Kidney (tissue), 14 donors: ENCODE results near the gene TCF3. TPM values are rescaled to one million over a fixed set of nuclear protein-coding genes. Genes with fewer than 3 reads are reported as not detected.
A peak's percentile ranks its signal among the peaks of the same experiment; 100 is the strongest.

ENCODE experiments used
- DNase-seq, 5 donors: peaks; one replicate each; pipeline ENCODE4 v3.0.0-alpha.2; 2013 to 2020
- FAIRE-seq: peaks from 2 replicates; lab custom pipeline; 2012; peaks lifted over from hg19 to GRCh38; lab: Jason Lieb, UNC
- H3K27ac ChIP-seq, 2 donors: one replicate each; pipeline ENCODE4 v1.7.0; 2013; ENCODE audit warnings: low read depth in 2 of 2, low read length in 2 of 2, inconsistent platforms in 1 of 2
- H3K27me3 ChIP-seq: one replicate; pipeline ENCODE4 v1.7.1; 2013; ENCODE audit warnings: low read length, inconsistent platforms; ENCODE audit not compliant: control insufficient read depth, insufficient read depth
- H3K36me3 ChIP-seq, 3 donors: one replicate each; pipeline versions ENCODE4 v1.7.0 to v1.7.1; 2013; ENCODE audit warnings: low read length in 3 of 3, control low read depth in 1 of 3, inconsistent platforms in 1 of 3; ENCODE audit not compliant: insufficient read depth in 3 of 3, control insufficient read depth in 2 of 3
- H3K4me1 ChIP-seq, 3 donors: one replicate each; pipeline versions ENCODE4 v1.7.0 to v1.7.1; 2013; ENCODE audit warnings: low read length in 3 of 3, inconsistent platforms in 1 of 3, low read depth in 1 of 3; ENCODE audit not compliant: control insufficient read depth in 2 of 3, insufficient read depth in 2 of 3
- H3K4me3 ChIP-seq, 3 donors: one replicate each; pipeline versions ENCODE4 v1.7.0 to v1.8.1; 2013; ENCODE audit warnings: low read length in 3 of 3, control low read depth in 1 of 3, inconsistent platforms in 1 of 3
- H3K9ac ChIP-seq, 3 donors: one replicate each; pipeline versions ENCODE4 v1.7.0 to v1.7.1; 2013; ENCODE audit warnings: low read length in 3 of 3, control low read depth in 1 of 3, inconsistent platforms in 1 of 3
- H3K9me3 ChIP-seq, 3 donors: one replicate each; pipeline versions ENCODE4 v1.7.0 to v1.7.1; 2013; ENCODE audit warnings: low read length in 3 of 3, control low read depth in 1 of 3, inconsistent platforms in 1 of 3; ENCODE audit not compliant: control insufficient read depth in 2 of 3, insufficient read depth in 1 of 3
- intact Hi-C: fragments of 100-400 bp; cut with DNase I; formaldehyde crosslinking; loops from one replicate; pipeline ENCODE4 v1.11.1; 2022
- polyA plus RNA-seq: library from polyadenylated mRNA; stranded (reverse); fragments of 350-450 nt; fragmentation: Illumina TruSeq; extraction: RNeasy Lipid Tissue Mini Kit (QIAGEN cat#74804); gene quantifications from one replicate; pipeline ENCODE4 v1.2.3, GENCODE V29; 2014; ENCODE audit warnings: low read depth, low replicate concordance; ENCODE audit not compliant: insufficient read depth
- total RNA-seq: library from RNA; stranded (reverse); fragmentation: NEBNext Ultra II Directional; extraction: Animal tissue kit (Norgen Biotek cat#: 25700); gene quantifications from one replicate; pipeline ENCODE4 v1.2.1, GENCODE V29; 2021
- TF ChIP-seq, protein P1 (sequence below): IDR thresholded peaks from 3 replicates; pipeline ENCODE4 v1.5.1; 2012; ENCODE audit warnings: mild to moderate bottlenecking, moderate library complexity, borderline replicate concordance; ENCODE audit not compliant: insufficient read depth; ENCODE audit errors: extremely low read depth
- donor health status: control.
- donor health status: control.
- donor health status: control.
- donor health status: control.
- donor health status: control.
- donor health status: DM: yes; HTN: yes; CAD: no.
- donor health status: Normal renal cell carcinoma (clear cell type).

Gene TCF3
- total and polyA plus RNA-seq, 2 donors from 2014 or later, result 20.3 to 50.2 TPM

DNA sequence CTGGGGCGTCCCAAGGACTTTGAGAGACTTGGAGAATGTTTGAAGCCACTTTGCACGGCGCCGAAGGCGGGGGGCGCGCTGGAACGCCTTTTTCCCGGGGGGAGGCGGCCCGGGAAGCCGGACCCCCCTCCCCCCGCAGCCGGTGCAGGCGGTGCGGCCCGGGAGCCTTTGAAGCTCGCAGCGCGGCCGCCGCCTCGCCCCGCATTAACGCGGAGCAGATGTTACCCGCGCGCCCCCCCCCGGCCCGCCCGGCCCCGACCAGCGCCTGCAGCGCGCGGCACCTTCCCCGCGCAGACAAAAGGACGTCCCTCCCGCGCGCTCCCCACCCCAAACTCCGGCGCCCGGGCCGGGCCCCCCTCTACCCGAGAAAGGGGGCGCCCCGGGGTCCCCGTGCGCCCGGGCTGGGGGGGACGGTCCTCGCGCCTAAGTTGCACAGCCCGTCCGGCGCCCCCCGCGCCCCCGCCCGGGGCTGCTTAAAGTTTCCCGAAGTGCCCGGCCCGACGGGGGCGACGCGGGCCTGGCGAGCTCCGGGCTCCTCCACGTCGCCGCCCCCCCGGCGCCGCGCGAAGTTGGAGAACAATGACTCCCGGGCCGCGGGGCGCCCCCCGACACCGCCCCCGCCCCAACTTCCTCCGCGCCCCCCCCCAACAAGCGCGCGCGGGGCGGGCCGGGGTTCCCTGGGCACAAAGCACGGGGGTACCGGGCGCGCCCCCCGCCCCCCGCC, 685 bp downstream of the TCF3 start:
- Histone ChIP-seq H3K27me3 (no peaks in the 10 kb centered on the region), H3K4me1 (peaks cover 0 to 11% (median 6%) of the 10 kb centered on the region in 3 donors), H3K36me3 (no peaks in the 10 kb centered on the region), H3K4me3 (peak overlapping the region; percentile 55 to 61 (median 57)), H3K27ac (no peak overlapping the region), H3K9ac (peak overlapping the region in 2 of 3 donors; percentile 22 to 51), H3K9me3 (no peaks in the 10 kb centered on the region)
- FAIRE-seq, result no peak
- intact Hi-C loops, result no loop called here
- TF ChIP-seq, protein P1, sequence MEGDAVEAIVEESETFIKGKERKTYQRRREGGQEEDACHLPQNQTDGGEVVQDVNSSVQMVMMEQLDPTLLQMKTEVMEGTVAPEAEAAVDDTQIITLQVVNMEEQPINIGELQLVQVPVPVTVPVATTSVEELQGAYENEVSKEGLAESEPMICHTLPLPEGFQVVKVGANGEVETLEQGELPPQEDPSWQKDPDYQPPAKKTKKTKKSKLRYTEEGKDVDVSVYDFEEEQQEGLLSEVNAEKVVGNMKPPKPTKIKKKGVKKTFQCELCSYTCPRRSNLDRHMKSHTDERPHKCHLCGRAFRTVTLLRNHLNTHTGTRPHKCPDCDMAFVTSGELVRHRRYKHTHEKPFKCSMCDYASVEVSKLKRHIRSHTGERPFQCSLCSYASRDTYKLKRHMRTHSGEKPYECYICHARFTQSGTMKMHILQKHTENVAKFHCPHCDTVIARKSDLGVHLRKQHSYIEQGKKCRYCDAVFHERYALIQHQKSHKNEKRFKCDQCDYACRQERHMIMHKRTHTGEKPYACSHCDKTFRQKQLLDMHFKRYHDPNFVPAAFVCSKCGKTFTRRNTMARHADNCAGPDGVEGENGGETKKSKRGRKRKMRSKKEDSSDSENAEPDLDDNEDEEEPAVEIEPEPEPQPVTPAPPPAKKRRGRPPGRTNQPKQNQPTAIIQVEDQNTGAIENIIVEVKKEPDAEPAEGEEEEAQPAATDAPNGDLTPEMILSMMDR, result no peak
- DNase-seq, result peak; percentile 30 to 87 (median 69)

DNA sequence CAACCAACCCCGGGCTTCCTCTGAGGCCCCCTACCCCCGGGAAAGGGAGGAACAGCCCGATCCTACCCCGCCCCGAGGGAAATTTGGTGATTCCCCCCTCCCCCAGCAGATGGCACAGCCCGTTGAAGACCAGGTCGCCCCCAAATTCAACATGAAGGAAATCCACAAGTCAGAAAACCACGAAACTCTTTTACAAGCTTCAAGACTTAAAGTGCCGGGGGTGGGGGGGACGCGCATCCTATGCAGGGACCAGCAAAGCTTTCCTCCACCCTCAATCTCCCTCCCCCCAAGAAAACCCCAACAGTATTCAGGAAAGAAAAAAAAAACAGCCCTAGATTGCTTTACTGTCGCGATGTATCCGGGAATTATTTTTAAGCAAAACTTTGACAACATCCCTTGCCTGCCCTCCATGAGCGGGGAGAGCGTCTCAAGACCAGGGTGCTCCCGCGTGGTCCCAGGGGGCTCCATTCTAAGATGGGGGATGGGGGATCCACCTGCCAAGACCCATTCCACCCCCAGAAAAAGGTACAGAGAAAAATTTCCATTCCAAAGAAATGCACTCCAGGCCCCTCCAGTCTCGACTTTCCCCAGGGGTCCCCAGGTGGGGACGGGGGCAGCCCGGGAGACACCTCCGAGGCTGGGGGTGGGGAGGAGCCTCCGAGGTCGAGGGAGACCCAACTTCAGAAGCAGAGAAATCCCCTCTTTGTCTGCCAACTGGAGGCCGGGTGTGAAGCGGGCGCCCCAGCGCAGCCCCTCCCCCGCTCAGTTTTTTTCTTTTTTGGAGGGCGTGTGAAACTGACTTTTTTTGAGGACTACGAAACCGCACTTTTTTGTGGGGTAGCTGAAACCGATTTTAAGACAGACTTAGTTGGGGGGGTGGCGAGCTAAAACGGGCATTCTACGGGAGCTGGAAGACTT, 1.5 kb downstream of the TCF3 start:
- Histone ChIP-seq H3K4me1 (peaks cover 0 to 11% (median 6%) of the 10 kb centered on the region in 3 donors), H3K9me3 (no peaks in the 10 kb centered on the region), H3K36me3 (no peaks in the 10 kb centered on the region), H3K27ac (no peak overlapping the region), H3K4me3 (peak overlapping the region; percentile 55 to 61 (median 57)), H3K9ac (peak overlapping the region in 2 of 3 donors; percentile 22 to 51), H3K27me3 (no peaks in the 10 kb centered on the region)
- FAIRE-seq (no peak), DNase-seq (peak; percentile 47 to 82 (median 69))
- intact Hi-C loops, result no loop called here
- TF ChIP-seq, protein P1, result no peak

DNA sequence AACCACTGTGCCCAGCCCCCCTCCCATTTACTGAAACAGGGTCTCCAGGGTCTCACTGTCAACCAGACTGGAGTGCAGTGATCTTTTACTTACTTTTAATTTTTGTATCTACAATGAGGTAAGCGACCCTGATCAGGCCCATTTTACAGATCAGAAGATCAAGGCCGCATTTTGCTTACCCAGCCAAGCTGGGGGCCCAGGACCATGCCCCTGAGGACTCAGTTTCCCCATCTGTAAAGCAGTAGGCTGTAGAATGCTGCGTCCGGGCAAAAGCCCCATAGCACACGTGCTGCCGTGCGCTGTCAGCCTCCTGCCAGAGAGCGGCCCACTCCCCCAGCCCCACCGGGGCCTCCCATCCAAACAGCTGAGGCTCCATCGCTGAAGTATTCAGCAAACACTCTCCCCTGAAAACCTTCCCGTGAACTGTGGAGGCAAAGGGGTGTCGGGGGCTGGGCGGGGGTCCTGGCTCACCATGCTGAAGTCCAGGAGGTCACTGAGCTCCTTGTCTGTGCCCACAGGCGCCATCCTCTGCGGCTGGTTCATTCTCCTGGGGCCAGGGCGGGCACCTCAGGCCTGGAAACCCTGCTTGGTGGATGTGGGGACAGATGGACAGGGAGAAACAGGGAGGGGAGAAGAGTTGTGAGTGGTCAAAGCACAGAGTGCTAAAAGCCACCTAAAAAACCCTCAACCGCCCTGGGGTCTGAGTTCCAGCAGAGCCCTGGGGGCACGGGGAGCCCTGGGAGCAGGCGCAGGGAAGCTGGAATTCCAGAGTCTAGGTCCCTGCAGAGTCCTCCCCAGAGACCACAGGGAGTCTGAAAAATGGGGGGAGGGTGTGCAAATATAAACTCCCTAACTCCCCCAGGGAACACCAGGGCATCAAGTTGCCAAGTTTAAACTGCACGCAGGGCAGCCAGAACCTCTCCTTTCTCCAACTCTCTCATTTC, 2.4 kb downstream of the TCF3 start:
- Histone ChIP-seq H3K9me3 (no peaks in the 10 kb centered on the region), H3K27me3 (no peaks in the 10 kb centered on the region), H3K9ac (no peak overlapping the region), H3K27ac (no peak overlapping the region), H3K36me3 (no peaks in the 10 kb centered on the region), H3K4me1 (peaks cover 0 to 11% (median 6%) of the 10 kb centered on the region in 3 donors), H3K4me3 (no peak overlapping the region)
- no peak for FAIRE-seq
- TF ChIP-seq, protein P1, result no peak
- peak in 1 of 5 donors; percentile 56 for DNase-seq
- intact Hi-C loops, result no loop called here
